Parathyroid adenoma (tissue), 2 donors: Measurements from ENCODE around the gene RPL3.

Experiments used
- H2AFZ ChIP-seq: fragments of 300-600 bp; sonication (generic); one replicate; pipeline ENCODE4 v1.7.0; 2017; ENCODE audit warnings: antibody characterized with exemption, mild to moderate bottlenecking
- H3K27ac ChIP-seq: fragments of 300-600 bp; sonication (generic); one replicate; pipeline ENCODE4 v1.7.0; 2017
- H3K27me3 ChIP-seq: fragments of 300-600 bp; sonication (generic); one replicate; pipeline ENCODE4 v1.7.0; 2017; ENCODE audit warnings: low read length; ENCODE audit not compliant: control insufficient read depth, insufficient read depth
- H3K36me3 ChIP-seq: fragments of 300-600 bp; sonication (generic); one replicate; pipeline ENCODE4 v1.7.0; 2017; ENCODE audit warnings: low read length; ENCODE audit not compliant: control insufficient read depth, insufficient read depth
- H3K4me1 ChIP-seq: fragments of 300-600 bp; sonication (generic); one replicate; pipeline ENCODE4 v1.7.0; 2017; ENCODE audit warnings: control low read depth
- H3K4me2 ChIP-seq: fragments of 300-600 bp; sonication (generic); one replicate; pipeline ENCODE4 v1.7.0; 2017; ENCODE audit warnings: low read length
- H3K4me3 ChIP-seq: fragments of 300-600 bp; sonication (generic); one replicate; pipeline ENCODE4 v1.7.0; 2017; ENCODE audit warnings: low read depth, low read length
- H3K79me2 ChIP-seq: fragments of 300-600 bp; sonication (generic); one replicate; pipeline ENCODE4 v1.7.0; 2017; ENCODE audit warnings: control low read depth
- H3K9ac ChIP-seq: fragments of 300-600 bp; sonication (generic); one replicate; pipeline ENCODE4 v1.7.0; 2017; ENCODE audit warnings: mild to moderate bottlenecking
- H3K9me3 ChIP-seq: fragments of 300-600 bp; sonication (generic); one replicate; pipeline ENCODE4 v1.7.0; 2017; ENCODE audit warnings: low read length; ENCODE audit not compliant: control insufficient read depth
- CTCF ChIP-seq: fragments of 300-600 bp; sonication (generic); IDR thresholded peaks from one replicate; pipeline ENCODE4 v1.7.0; 2017; ENCODE audit warnings: antibody characterized with exemption, mild to moderate bottlenecking
- donor health status: primary hyperparathyroidism.

Gene RPL3

GRCh38 chr22:39288135-39288898 is 31.1 kb downstream of the RPL3 start:
- H3K36me3 ChIP-seq, result no peaks in the 10 kb centered on the region
- peaks cover 27% of the 10 kb centered on the region for H3K4me1 ChIP-seq
- H3K4me3 ChIP-seq, result no peak overlapping the region
- no peak overlapping the region for H3K9ac ChIP-seq
- no peaks in the 10 kb centered on the region for H3K27me3 ChIP-seq
- no peak overlapping the region for H3K4me2 ChIP-seq
- H2AFZ ChIP-seq, result no peak overlapping the region
- peak overlapping the region; percentile 75 for H3K27ac ChIP-seq
- H3K79me2 ChIP-seq, result no peaks in the 10 kb centered on the region
- no peaks in the 10 kb centered on the region for H3K9me3 ChIP-seq
- no peak for TF ChIP-seq CTCF

- peak overlapping the region; percentile 16 for H3K4me2 ChIP-seq
- no peaks in the 10 kb centered on the region for H3K27me3 ChIP-seq
- H3K4me3 ChIP-seq, result no peak overlapping the region
- H3K27ac ChIP-seq, result peak overlapping the region; percentile 75
- H3K36me3 ChIP-seq, result no peaks in the 10 kb centered on the region
- no peak for TF ChIP-seq CTCF
- no peaks in the 10 kb centered on the region for H3K9me3 ChIP-seq
- no peaks in the 10 kb centered on the region for H3K79me2 ChIP-seq
- no peak overlapping the region for H3K9ac ChIP-seq
- peaks cover 26% of the 10 kb centered on the region for H3K4me1 ChIP-seq
- peak overlapping the region; percentile 64 for H2AFZ ChIP-seq
Measured at GRCh38 chr22:39287076-39287725, 32.2 kb downstream of the RPL3 start.

- Histone ChIP-seq H2AFZ (no peak overlapping the region), H3K27me3 (no peaks in the 10 kb centered on the region), H3K9ac (no peak overlapping the region), H3K9me3 (no peaks in the 10 kb centered on the region), H3K4me3 (no peak overlapping the region), H3K79me2 (no peaks in the 10 kb centered on the region), H3K4me2 (no peak overlapping the region), H3K27ac (no peak overlapping the region), H3K4me1 (peaks cover 15% of the 10 kb centered on the region), H3K36me3 (no peaks in the 10 kb centered on the region)
- no peak for TF ChIP-seq CTCF
Measured at GRCh38 chr22:39284983-39285382, 34.4 kb downstream of the RPL3 start.

GRCh38 chr22:39284142-39284980 is 35.1 kb downstream of the RPL3 start:
- H3K9me3 ChIP-seq, result no peaks in the 10 kb centered on the region
- H3K4me3 ChIP-seq, result no peak overlapping the region
- no peaks in the 10 kb centered on the region for H3K36me3 ChIP-seq
- H2AFZ ChIP-seq, result no peak overlapping the region
- no peaks in the 10 kb centered on the region for H3K79me2 ChIP-seq
- no peak for TF ChIP-seq CTCF
- H3K4me1 ChIP-seq, result peaks cover 15% of the 10 kb centered on the region
- H3K27me3 ChIP-seq, result no peaks in the 10 kb centered on the region
- H3K27ac ChIP-seq, result peak overlapping the region; percentile 96
- no peak overlapping the region for H3K9ac ChIP-seq
- no peak overlapping the region for H3K4me2 ChIP-seq
